Liver (tissue), 9 donors: ENCODE data around the gene ASH1L. TPM values are rescaled to one million over a fixed set of nuclear protein-coding genes. Genes with fewer than 3 reads are reported as not detected.
"Not testable (repeated sequence)": the region's sequence is repeated elsewhere in the genome, so short reads cannot be mapped to it uniquely, and the experiment has no call there.

Experiments
- DNase-seq: peaks from one replicate; pipeline ENCODE4 v3.0.0-alpha.2; 2017; ENCODE audit warnings: low spot score
- H3K27ac ChIP-seq, 2 donors: one replicate each; pipeline ENCODE4 v1.7.0; 2013; ENCODE audit warnings: inconsistent platforms in 2 of 2, low read length in 2 of 2, control low read depth in 1 of 2, low read depth in 1 of 2, mild to moderate bottlenecking in 1 of 2
- H3K27me3 ChIP-seq, 4 donors: one replicate each; pipeline versions ENCODE4 v1.6.1 to v1.7.0; 2013; ENCODE audit warnings: low read length in 3 of 4, inconsistent platforms in 1 of 4, mild to moderate bottlenecking in 1 of 4, moderate library complexity in 1 of 4; ENCODE audit not compliant: control insufficient read depth in 4 of 4, insufficient read depth in 4 of 4
- H3K36me3 ChIP-seq, 4 donors: one replicate each; pipeline versions ENCODE4 v1.6.1 to v1.7.0; 2013; ENCODE audit warnings: low read length in 3 of 4, mild to moderate bottlenecking in 3 of 4, low read depth in 1 of 4, moderate library complexity in 1 of 4; ENCODE audit not compliant: control insufficient read depth in 4 of 4, insufficient read depth in 3 of 4
- H3K4me1 ChIP-seq, 4 donors: one replicate each; pipeline versions ENCODE4 v1.6.1 to v1.7.0; 2013; ENCODE audit warnings: low read length in 3 of 4, mild to moderate bottlenecking in 3 of 4, moderate library complexity in 1 of 4; ENCODE audit not compliant: control insufficient read depth in 4 of 4, insufficient read depth in 4 of 4
- H3K4me3 ChIP-seq, 3 donors: one replicate each; pipeline versions ENCODE4 v1.6.1 to v1.7.0; 2013; ENCODE audit warnings: low read length in 3 of 3, control low read depth in 1 of 3, low read depth in 1 of 3, mild to moderate bottlenecking in 1 of 3
- H3K9ac ChIP-seq, 2 donors: one replicate each; pipeline ENCODE4 v1.7.0; 2013; ENCODE audit warnings: low read length in 2 of 2, mild to moderate bottlenecking in 2 of 2, moderate library complexity in 2 of 2, control low read depth in 1 of 2, low read depth in 1 of 2
- H3K9me3 ChIP-seq, 4 donors: one replicate each; pipeline versions ENCODE4 v1.6.1 to v1.7.0; 2013; ENCODE audit warnings: low read length in 3 of 4; ENCODE audit not compliant: control insufficient read depth in 4 of 4
- EGR1 ChIP-seq, 2 donors: IDR thresholded peaks; 2 replicates each; pipeline ENCODE4 v1.6.1; 2016 to 2018; ENCODE audit warnings: antibody characterized with exemption in 2 of 2, low read depth in 2 of 2
- FOXA1 ChIP-seq: IDR thresholded peaks from 2 replicates; pipeline ENCODE4 v1.6.1; 2016; ENCODE audit warnings: antibody characterized with exemption
- FOXA2 ChIP-seq: IDR thresholded peaks from 2 replicates; pipeline ENCODE4 v1.6.1; 2016; ENCODE audit warnings: antibody characterized with exemption
- GABPA ChIP-seq, 2 donors: IDR thresholded peaks in 1 of 2; conservative IDR thresholded peaks in 1 of 2; 2 replicates each; pipeline ENCODE4 v1.6.1; 2016; ENCODE audit warnings: antibody characterized with exemption in 2 of 2, mild to moderate bottlenecking in 1 of 2, moderate library complexity in 1 of 2
- HNF4A ChIP-seq, 2 donors: conservative IDR thresholded peaks; 2 replicates each; pipeline ENCODE4 v1.6.1; 2016; ENCODE audit warnings: antibody characterized with exemption in 2 of 2, mild to moderate bottlenecking in 2 of 2
- HNF4G ChIP-seq: IDR thresholded peaks from 2 replicates; pipeline ENCODE4 v1.6.1; 2016; ENCODE audit warnings: antibody characterized with exemption
- JUND ChIP-seq, 2 donors: IDR thresholded peaks; 2 replicates each; pipeline ENCODE4 v1.6.1; 2016; ENCODE audit warnings: antibody characterized with exemption in 2 of 2
- NR2F2 ChIP-seq: IDR thresholded peaks from 2 replicates; pipeline ENCODE4 v1.6.1; 2016; ENCODE audit warnings: antibody characterized with exemption
- RAD21 ChIP-seq, 2 donors: IDR thresholded peaks; 2 replicates each; pipeline ENCODE4 v1.6.1; 2016; ENCODE audit warnings: antibody characterized with exemption in 2 of 2, mild to moderate bottlenecking in 2 of 2
- RXRA ChIP-seq, 2 donors: IDR thresholded peaks; 2 replicates each; pipeline ENCODE4 v1.6.1; 2017 to 2018; ENCODE audit warnings: antibody characterized with exemption in 2 of 2, mild to moderate bottlenecking in 1 of 2
- SP1 ChIP-seq: IDR thresholded peaks from 2 replicates; pipeline ENCODE4 v1.6.1; 2018; ENCODE audit warnings: antibody characterized with exemption, mild to moderate bottlenecking
- TAF1 ChIP-seq: conservative IDR thresholded peaks from 2 replicates; pipeline ENCODE4 v1.6.1; 2016; ENCODE audit warnings: antibody characterized with exemption, mild to moderate bottlenecking
- YY1 ChIP-seq: IDR thresholded peaks from 2 replicates; pipeline ENCODE4 v1.6.1; 2016; ENCODE audit warnings: antibody characterized with exemption, mild to moderate bottlenecking
- WGBS: extraction: QIAGEN DNeasy Blood & Tissue Kit; methylation state at CpG from one replicate; pipeline ENCODE4 v1.1.7; 2013; 5-methylcytosine and 5-hydroxymethylcytosine counted together
- polyA plus RNA-seq, 2 donors: library from polyadenylated mRNA; stranded (reverse) in 1 of 2; unstranded in 1 of 2; fragments of 200-250 nt in 1 of 2; fragments of >200 nt in 1 of 2; fragmentation: Nextera tagmentation in 1 of 2; extraction: Ambion mirVana in 1 of 2; gene quantifications; one replicate each; pipeline versions ENCODE4 v1.2.1 to v1.2.3, GENCODE V29; 2013 to 2015
- total RNA-seq, 2 donors: library from RNA; depleted of rRNA; stranded (reverse); fragments of >200 nt; gene quantifications; one replicate each; pipeline ENCODE4 v1.2.3, GENCODE V29; 2014
- TF ChIP-seq, protein P1 (sequence below): IDR thresholded peaks from 2 replicates; pipeline ENCODE4 v1.6.1; 2016; ENCODE audit warnings: antibody characterized with exemption
- TF ChIP-seq, protein P2 (sequence below): IDR thresholded peaks from 2 replicates; pipeline ENCODE4 v1.6.1; 2016; ENCODE audit warnings: antibody characterized with exemption
- TF ChIP-seq, protein P3 (sequence below): IDR thresholded peaks from 2 replicates; pipeline ENCODE4 v1.6.1; 2016; ENCODE audit warnings: antibody characterized with exemption, mild to moderate bottlenecking
- TF ChIP-seq, protein P4 (sequence below): IDR thresholded peaks from 2 replicates; pipeline ENCODE4 v1.6.1; 2016; ENCODE audit warnings: antibody characterized with exemption
- TF ChIP-seq, protein P5 (sequence below): fragments of 150-350 bp; IDR thresholded peaks from 2 replicates; pipeline ENCODE4 v1.5.1; 2017; ENCODE audit warnings: improper control_type of control experiment, low read depth, low read length; ENCODE audit not compliant: missing input control
- donor health status: healthy.
- donor health status: healthy.
- donor health status: healthy.
- donor health status: healthy.
- donor health status: healthy.

Gene ASH1L
- total and polyA plus RNA-seq, 4 donors = 3.9 to 30.3 (median 13.9) TPM

DNA sequence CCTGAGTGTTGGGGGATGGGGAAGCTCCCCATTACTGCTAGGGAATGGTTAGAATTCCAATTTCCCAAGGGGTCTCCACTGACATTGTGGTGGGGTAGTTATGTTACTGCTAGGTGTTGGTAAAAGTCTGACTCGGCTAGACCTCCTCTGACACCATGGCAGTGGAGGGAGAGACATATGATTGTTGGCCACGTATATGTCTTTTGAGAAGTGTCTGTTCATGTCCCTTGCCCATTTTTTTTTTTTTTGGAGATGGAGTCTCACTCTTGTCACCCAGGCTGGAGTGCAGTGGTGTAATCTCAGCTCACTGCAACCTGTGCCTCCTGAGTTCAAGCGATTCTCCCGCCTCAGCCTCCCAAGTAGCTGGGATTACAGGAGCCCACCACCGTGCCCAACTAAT lies 176.8 kb downstream of the ASH1L start:
- H3K27ac ChIP-seq, H3K9ac ChIP-seq, H3K27me3 ChIP-seq, H3K4me1 ChIP-seq, DNase-seq, H3K9me3 ChIP-seq, H3K4me3 ChIP-seq: not testable (repeated sequence)
- peaks cover 7 to 20% (median 14%) of the 10 kb centered on the region in 4 donors for H3K36me3 ChIP-seq
- 98% methylated on average over 5 of the region's 5 CpGs for WGBS

DNA sequence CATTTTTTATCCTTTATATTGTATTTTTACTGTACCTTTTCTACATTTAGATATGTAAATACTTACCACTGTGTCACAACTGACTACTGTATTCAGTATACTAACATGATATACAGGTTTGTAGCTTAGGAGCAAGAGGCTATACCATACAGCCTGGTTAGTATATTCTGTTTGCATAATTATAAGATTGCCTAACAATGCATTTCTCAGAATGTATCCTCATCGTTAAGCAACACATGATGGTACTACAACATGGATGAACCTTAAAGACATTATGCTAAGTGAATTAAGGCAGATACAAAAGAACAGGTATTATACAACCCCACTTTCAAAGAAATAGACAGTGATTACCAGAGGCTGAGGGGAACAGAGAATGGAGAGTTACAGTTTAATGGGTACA lies 179.2 kb downstream of the ASH1L start:
- Histone ChIP-seq H3K4me1 (no peaks in the 10 kb centered on the region), H3K27ac (no peak overlapping the region), H3K36me3 (peaks cover 7 to 28% (median 17%) of the 10 kb centered on the region in 4 donors), H3K9me3 (no peaks in the 10 kb centered on the region), H3K9ac (no peak overlapping the region), H3K27me3 (no peaks in the 10 kb centered on the region), H3K4me3 (no peak overlapping the region)
- WGBS = 93% methylated on average over 1 of the region's 1 CpG
- no peak for DNase-seq
- TF ChIP-seq, protein P1, sequence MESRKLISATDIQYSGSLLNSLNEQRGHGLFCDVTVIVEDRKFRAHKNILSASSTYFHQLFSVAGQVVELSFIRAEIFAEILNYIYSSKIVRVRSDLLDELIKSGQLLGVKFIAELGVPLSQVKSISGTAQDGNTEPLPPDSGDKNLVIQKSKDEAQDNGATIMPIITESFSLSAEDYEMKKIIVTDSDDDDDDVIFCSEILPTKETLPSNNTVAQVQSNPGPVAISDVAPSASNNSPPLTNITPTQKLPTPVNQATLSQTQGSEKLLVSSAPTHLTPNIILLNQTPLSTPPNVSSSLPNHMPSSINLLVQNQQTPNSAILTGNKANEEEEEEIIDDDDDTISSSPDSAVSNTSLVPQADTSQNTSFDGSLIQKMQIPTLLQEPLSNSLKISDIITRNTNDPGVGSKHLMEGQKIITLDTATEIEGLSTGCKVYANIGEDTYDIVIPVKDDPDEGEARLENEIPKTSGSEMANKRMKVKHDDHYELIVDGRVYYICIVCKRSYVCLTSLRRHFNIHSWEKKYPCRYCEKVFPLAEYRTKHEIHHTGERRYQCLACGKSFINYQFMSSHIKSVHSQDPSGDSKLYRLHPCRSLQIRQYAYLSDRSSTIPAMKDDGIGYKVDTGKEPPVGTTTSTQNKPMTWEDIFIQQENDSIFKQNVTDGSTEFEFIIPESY = no peak
- TF ChIP-seq HNF4A (conservative IDR thresholded peaks at IDR 0.05) (no peak), FOXA2 (no peak), NR2F2 (no peak), RAD21 (IDR thresholded peaks at IDR 0.05) (no peak), SP1 (no peak), HNF4G (no peak), GABPA (IDR thresholded peaks at IDR 0.05 in 1 of 2, conservative IDR thresholded peaks at IDR 0.05 in 1 of 2) (no peak), JUND (IDR thresholded peaks at IDR 0.05) (no peak), YY1 (no peak), FOXA1 (no peak), RXRA (IDR thresholded peaks at IDR 0.05) (no peak), TAF1 (no peak), EGR1 (IDR thresholded peaks at IDR 0.05; ENCODE audit: low read depth in 2 of 2) (no peak)
- TF ChIP-seq, protein P2, sequence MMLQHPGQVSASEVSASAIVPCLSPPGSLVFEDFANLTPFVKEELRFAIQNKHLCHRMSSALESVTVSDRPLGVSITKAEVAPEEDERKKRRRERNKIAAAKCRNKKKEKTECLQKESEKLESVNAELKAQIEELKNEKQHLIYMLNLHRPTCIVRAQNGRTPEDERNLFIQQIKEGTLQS = no peak
- TF ChIP-seq, protein P3, sequence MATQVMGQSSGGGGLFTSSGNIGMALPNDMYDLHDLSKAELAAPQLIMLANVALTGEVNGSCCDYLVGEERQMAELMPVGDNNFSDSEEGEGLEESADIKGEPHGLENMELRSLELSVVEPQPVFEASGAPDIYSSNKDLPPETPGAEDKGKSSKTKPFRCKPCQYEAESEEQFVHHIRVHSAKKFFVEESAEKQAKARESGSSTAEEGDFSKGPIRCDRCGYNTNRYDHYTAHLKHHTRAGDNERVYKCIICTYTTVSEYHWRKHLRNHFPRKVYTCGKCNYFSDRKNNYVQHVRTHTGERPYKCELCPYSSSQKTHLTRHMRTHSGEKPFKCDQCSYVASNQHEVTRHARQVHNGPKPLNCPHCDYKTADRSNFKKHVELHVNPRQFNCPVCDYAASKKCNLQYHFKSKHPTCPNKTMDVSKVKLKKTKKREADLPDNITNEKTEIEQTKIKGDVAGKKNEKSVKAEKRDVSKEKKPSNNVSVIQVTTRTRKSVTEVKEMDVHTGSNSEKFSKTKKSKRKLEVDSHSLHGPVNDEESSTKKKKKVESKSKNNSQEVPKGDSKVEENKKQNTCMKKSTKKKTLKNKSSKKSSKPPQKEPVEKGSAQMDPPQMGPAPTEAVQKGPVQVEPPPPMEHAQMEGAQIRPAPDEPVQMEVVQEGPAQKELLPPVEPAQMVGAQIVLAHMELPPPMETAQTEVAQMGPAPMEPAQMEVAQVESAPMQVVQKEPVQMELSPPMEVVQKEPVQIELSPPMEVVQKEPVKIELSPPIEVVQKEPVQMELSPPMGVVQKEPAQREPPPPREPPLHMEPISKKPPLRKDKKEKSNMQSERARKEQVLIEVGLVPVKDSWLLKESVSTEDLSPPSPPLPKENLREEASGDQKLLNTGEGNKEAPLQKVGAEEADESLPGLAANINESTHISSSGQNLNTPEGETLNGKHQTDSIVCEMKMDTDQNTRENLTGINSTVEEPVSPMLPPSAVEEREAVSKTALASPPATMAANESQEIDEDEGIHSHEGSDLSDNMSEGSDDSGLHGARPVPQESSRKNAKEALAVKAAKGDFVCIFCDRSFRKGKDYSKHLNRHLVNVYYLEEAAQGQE = no peak
- TF ChIP-seq, protein P4, sequence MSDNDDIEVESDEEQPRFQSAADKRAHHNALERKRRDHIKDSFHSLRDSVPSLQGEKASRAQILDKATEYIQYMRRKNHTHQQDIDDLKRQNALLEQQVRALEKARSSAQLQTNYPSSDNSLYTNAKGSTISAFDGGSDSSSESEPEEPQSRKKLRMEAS = no peak
- TF ChIP-seq, protein P5, sequence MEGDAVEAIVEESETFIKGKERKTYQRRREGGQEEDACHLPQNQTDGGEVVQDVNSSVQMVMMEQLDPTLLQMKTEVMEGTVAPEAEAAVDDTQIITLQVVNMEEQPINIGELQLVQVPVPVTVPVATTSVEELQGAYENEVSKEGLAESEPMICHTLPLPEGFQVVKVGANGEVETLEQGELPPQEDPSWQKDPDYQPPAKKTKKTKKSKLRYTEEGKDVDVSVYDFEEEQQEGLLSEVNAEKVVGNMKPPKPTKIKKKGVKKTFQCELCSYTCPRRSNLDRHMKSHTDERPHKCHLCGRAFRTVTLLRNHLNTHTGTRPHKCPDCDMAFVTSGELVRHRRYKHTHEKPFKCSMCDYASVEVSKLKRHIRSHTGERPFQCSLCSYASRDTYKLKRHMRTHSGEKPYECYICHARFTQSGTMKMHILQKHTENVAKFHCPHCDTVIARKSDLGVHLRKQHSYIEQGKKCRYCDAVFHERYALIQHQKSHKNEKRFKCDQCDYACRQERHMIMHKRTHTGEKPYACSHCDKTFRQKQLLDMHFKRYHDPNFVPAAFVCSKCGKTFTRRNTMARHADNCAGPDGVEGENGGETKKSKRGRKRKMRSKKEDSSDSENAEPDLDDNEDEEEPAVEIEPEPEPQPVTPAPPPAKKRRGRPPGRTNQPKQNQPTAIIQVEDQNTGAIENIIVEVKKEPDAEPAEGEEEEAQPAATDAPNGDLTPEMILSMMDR = no peak
